Activated CD4-positive, alpha-beta memory T cell treated with anti-CD3 and anti-CD28 coated beads for 36 hours (primary cell): Measurements from ENCODE around the gene AKNA. TPM values are rescaled to one million over a fixed set of nuclear protein-coding genes. Genes with fewer than 3 reads are reported as not detected.
A peak's percentile ranks its signal among the peaks of the same experiment; 100 is the strongest.

Experiments
- CTCF ChIA-PET: fragments of 350-600 bp; sonication (Branson Sonifier 250); formaldehyde crosslinking; loops from one replicate; lab custom pipeline; 2021; ENCODE audit warnings: antibody characterized with exemption, inconsistent platforms; lab: Charles Lee
- POLR2A ChIA-PET: fragments of 350-600 bp; sonication (Branson Sonifier 250); formaldehyde crosslinking; loops from one replicate; lab custom pipeline; 2021; ENCODE audit warnings: antibody characterized with exemption; lab: Charles Lee
- DNase-seq: peaks from one replicate; pipeline ENCODE4 v3.0.0-alpha.2; 2020
- H3K27ac Mint-ChIP-seq: one replicate; pipeline ENCODE4 v1.8.0; 2021; ENCODE audit warnings: mixed read lengths
- H3K27me3 Mint-ChIP-seq: one replicate; pipeline ENCODE4 v1.8.0; 2021; ENCODE audit warnings: mixed read lengths
- H3K36me3 Mint-ChIP-seq: one replicate; pipeline ENCODE4 v1.8.0; 2021; ENCODE audit warnings: mixed read lengths
- H3K4me1 Mint-ChIP-seq: one replicate; pipeline ENCODE4 v1.8.0; 2021; ENCODE audit warnings: low read depth, mixed read lengths
- H3K4me3 Mint-ChIP-seq: one replicate; pipeline ENCODE4 v1.8.0; 2021; ENCODE audit warnings: mild to moderate bottlenecking, mixed read lengths
- H3K9me3 Mint-ChIP-seq: one replicate; pipeline ENCODE4 v1.8.0; 2021; ENCODE audit warnings: mixed read lengths
- intact Hi-C: fragments of 100-400 bp; cut with micrococcal nuclease; formaldehyde crosslinking; loops from one replicate; pipeline ENCODE4 v1.15.1; 2023
- total RNA-seq, 2 experiments: library from RNA; stranded (reverse); gene quantifications; one replicate each; pipeline ENCODE4 v1.2.3, GENCODE V29; 2021

AKNA gene
- total RNA-seq, 2 experiments from 2014 or later = 127 to 130 TPM

DNA sequence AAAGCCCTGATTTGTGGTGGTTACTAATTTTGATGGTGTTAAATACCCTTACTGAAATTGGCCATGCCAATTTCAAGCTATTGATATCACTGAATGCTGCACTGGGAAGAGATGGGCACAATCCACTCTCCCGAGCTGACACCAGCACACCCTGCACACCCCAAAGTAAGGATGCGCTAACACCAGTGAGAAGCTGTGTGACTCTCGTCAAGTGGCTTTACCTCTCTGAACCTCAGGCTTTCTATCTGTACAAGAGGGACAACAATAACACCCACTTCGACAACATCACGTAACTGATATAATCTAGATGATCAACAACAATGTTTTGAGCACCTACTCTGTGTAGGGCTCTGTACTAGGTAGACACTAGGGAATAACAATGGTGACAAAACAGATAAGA lies 8.0 kb upstream of the AKNA start:
- peaks cover 64% of the 10 kb centered on the region for H3K4me1 Mint-ChIP-seq
- CTCF ChIA-PET = interaction anchor here (0.6 to 1.8 kb wide), 8 partner anchors 8 to 515 kb away, joined by 3 to 7 read pairs (median 4); partner anchors contain the start of gene AKNA
- H3K9me3 Mint-ChIP-seq = no peaks in the 10 kb centered on the region
- H3K36me3 Mint-ChIP-seq = peaks cover 15% of the 10 kb centered on the region
- H3K27ac Mint-ChIP-seq = peak overlapping the region; percentile 49
- POLR2A ChIA-PET = interaction anchor here (0.8 to 8.5 kb wide), 3 partner anchors 9 to 192 kb away, joined by 4 to 80 read pairs (median 5); partner anchors contain the start of genes AKNA and ATP6V1G1
- DNase-seq = no peak
- intact Hi-C loops = no loop called here
- no peaks in the 10 kb centered on the region for H3K27me3 Mint-ChIP-seq
- H3K4me3 Mint-ChIP-seq = peak overlapping the region; percentile 35

DNA sequence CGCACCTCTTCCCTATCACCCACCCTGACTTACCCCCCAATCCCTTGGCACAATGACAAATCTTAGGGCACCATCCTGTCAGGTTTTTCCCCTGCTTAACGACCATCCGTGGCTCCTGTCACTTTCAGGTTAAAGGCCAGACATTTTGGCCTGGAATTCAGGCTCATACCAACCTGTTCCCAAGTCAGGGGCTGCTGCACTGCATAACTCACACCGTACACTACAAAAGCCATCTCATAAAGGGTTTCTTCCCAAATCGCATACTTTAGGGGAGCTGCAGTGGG lies 7.5 kb upstream of the AKNA start:
- intact Hi-C loops = no loop called here
- no peak for DNase-seq
- Mint-ChIP-seq H3K36me3 (peaks cover 15% of the 10 kb centered on the region), H3K27me3 (no peaks in the 10 kb centered on the region), H3K4me3 (no peak overlapping the region), H3K27ac (peak overlapping the region; percentile 61), H3K4me1 (peaks cover 69% of the 10 kb centered on the region), H3K9me3 (no peaks in the 10 kb centered on the region)
- ChIA-PET POLR2A (interaction anchor here (1.5 to 8.5 kb wide), 2 partner anchors 9 to 192 kb away, joined by 5 to 80 read pairs; partner anchors contain the start of genes AKNA and ATP6V1G1), CTCF (interaction anchor here (0.6 to 1.8 kb wide), 4 partner anchors 10 to 314 kb away, joined by 4 to 7 read pairs (median 6); no protein-coding TSS in a partner anchor)

DNA sequence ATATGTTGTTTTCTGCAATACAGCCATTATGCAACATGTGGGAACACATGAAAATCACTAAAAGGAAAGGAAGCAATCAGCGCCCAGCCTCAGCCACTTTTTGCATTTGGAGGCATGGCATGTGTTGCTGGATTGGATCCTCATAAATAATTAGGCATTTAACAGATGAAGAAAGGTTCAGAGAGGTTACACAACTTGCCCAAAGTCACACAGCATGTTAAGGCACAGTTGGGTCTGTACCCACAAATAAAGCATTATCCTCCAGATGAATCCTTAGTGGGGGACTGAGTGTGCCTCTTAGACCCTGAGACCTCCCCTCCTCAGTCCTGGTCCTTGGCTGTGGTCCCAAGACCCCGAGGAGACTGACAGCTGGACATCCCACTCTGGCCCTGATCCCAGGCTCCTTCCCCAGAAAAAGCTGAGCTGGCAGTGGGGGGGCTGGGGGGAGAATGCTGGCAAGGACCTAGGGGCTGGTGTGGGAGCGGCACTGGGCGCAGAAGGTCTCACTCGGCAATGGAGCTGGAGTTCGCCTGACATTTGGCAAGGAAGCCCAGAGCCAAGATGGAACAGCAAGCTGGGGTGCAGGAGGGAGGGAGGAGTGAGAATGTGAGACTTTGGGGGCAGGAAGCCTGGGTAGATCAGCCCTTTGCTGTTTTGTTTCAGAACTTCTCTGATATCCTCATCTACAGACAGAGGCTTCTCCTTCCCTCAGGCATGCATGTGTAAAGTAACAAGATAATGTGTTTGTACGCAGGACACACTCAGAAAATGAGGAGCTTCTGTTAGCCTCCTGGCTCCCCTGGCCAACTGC lies 6.9 kb upstream of the AKNA start:
- Mint-ChIP-seq H3K27ac (peak overlapping the region; percentile 65), H3K4me3 (no peak overlapping the region), H3K36me3 (peaks cover 15% of the 10 kb centered on the region), H3K4me1 (peaks cover 74% of the 10 kb centered on the region), H3K9me3 (no peaks in the 10 kb centered on the region), H3K27me3 (no peaks in the 10 kb centered on the region)
- POLR2A ChIA-PET = interaction anchor here (1.5 to 8.5 kb wide), 2 partner anchors 8 to 193 kb away, joined by 5 to 80 read pairs; partner anchors contain the start of genes AKNA and ATP6V1G1
- CTCF ChIA-PET = interaction anchor here (0.6 to 1.8 kb wide), 5 partner anchors 9 to 313 kb away, joined by 3 to 7 read pairs (median 6); partner anchors contain the start of gene TMEM268
- DNase-seq = no peak
- intact Hi-C loops = no loop called here

DNA sequence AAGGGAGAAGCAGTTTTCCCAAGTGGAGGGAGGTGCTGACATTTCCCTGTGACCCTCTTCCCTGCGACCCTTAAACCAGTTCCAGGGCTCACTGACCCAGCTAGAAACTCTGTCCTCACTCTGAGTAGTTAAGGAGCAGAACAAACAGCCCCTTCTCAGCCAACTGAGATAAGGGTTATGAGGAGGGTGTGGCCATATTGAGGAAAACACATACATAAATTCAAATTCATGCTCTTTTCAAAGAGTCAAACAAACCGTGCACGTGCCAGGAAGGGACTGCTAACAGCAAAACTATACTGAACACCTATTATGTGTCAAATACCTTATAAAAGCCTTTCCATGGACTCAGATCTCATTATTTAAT lies 4.9 kb upstream of the AKNA start:
- H3K27me3 Mint-ChIP-seq = no peaks in the 10 kb centered on the region
- ChIA-PET CTCF (interaction anchor here (0.9 to 2.0 kb wide), 5 partner anchors 11 to 260 kb away, joined by 3 to 7 read pairs (median 3); no protein-coding TSS in a partner anchor), POLR2A (no interaction called here)
- intact Hi-C loops = no loop called here
- H3K36me3 Mint-ChIP-seq = peaks cover 23% of the 10 kb centered on the region
- H3K27ac Mint-ChIP-seq = peak overlapping the region; percentile 52
- H3K4me1 Mint-ChIP-seq = peaks cover 84% of the 10 kb centered on the region
- H3K4me3 Mint-ChIP-seq = no peak overlapping the region
- no peaks in the 10 kb centered on the region for H3K9me3 Mint-ChIP-seq
- no peak for DNase-seq

DNA sequence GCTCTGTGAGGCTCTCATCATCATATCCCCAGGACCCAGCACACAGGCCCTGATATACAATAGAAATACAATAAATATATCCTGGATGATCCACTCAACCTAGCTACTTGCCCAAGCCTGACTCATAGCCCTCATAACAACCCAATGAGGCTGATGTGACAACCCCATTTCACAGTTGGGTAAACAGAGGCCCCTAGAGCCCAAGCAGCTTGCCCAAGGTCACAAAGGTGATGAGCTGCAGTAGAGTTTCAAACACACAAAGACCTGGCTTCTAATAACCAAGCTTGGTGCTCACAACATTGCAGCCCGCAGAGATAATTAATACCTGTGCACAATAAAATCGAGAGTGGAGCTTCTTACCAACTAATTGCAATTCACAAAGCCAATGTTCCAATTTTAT lies 3.2 kb upstream of the AKNA start:
- H3K27me3 Mint-ChIP-seq = no peaks in the 10 kb centered on the region
- no peaks in the 10 kb centered on the region for H3K9me3 Mint-ChIP-seq
- ChIA-PET POLR2A (no interaction called here), CTCF (interaction anchor here (1.4 to 7.5 kb wide), 4 partner anchors 12 to 52 kb away, joined by 3 to 46 read pairs (median 8); no protein-coding TSS in a partner anchor)
- H3K4me3 Mint-ChIP-seq = peak overlapping the region; percentile 99
- peak overlapping the region; percentile 94 for H3K27ac Mint-ChIP-seq
- H3K36me3 Mint-ChIP-seq = peaks cover 38% of the 10 kb centered on the region
- DNase-seq = no peak
- H3K4me1 Mint-ChIP-seq = peaks cover 70% of the 10 kb centered on the region
- intact Hi-C loops = no loop called here

DNA sequence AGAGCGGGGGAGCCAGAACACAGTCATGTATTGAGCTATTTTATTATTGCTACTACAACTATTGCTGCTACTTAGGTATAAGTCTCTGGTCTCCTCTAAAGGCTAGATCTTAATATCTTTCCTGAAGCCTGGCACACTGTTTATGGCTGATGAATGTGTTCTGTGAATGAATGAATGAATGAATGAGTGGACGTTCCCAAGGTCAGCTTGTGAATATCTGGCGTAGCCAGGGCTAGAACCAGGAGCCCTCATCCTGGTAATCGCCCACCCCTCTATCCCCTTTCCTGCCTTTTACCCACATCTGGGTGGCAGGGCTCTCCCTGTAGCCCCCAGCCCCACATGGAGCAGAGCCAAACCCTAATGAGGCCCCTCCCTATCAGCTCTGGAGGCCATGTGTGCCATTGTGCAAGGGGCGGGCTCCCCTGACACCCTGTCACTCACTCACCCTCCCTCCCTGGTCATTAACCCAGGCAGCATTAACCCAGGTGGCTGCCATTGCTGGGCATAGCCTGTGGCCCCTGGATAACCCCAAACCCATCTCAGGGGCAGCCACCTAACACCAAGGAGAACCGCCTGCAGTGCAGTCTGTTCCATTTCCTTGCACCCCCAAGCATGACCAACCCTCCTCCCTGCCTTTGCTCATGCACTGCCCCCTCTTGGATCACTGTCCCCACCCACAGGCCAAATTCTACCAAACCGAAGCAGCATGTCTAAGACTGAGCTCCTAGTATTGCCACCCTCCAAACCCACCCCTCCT lies 2.0 kb upstream of the AKNA start:
- peak; percentile 49 for DNase-seq
- H3K4me1 Mint-ChIP-seq = peaks cover 66% of the 10 kb centered on the region
- peaks cover 41% of the 10 kb centered on the region for H3K36me3 Mint-ChIP-seq
- ChIA-PET CTCF (interaction anchor here (1.0 to 7.5 kb wide), 5 partner anchors 11 to 50 kb away, joined by 3 to 46 read pairs (median 6); no protein-coding TSS in a partner anchor), POLR2A (interaction anchor here (1.0 to 8.9 kb wide), 4 partner anchors 8 to 112 kb away, joined by 5 to 100 read pairs (median 66); no protein-coding TSS in a partner anchor)
- intact Hi-C loops = loop anchor here (5.0 kb wide), 4 partner anchors 198 to 603 kb away; partner anchors contain the start of gene ATP6V1G1
- no peaks in the 10 kb centered on the region for H3K9me3 Mint-ChIP-seq
- H3K4me3 Mint-ChIP-seq = peak overlapping the region; percentile 99
- peak overlapping the region; percentile 94 for H3K27ac Mint-ChIP-seq
- H3K27me3 Mint-ChIP-seq = no peaks in the 10 kb centered on the region

DNA sequence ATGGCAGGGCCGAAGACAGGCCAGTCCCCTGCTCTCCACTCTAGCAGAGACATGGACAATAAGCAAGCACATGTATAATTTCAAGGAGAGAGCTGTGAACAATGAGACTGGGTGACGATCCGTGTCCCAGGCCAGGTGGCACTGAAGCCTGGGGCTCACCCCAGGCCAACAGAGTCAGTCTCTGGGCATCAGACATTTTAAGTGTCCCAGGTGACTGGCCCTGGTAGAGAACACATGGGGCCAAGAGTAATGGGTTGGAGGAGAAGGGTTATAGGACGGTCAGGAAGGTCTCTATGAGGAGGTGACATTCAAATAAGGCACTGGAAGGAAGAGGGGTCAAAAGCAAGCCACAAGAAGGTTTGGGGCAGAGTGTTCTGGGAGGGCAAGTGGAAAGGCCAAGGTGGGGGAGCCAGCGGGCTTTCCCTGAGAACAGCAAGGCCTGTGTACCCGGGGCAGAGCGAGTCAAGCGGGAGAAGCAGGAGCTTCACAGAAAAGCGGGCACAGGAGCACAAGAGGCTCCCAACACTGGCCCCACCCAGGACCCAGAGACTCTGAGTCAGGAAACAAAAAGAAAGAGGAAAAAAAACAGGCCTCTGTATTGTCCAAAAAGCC lies 1.1 kb upstream of the AKNA start:
- no peak for DNase-seq
- CTCF ChIA-PET = interaction anchor here (1.1 to 7.5 kb wide), 6 partner anchors 17 to 264 kb away, joined by 3 to 78 read pairs (median 6); no protein-coding TSS in a partner anchor
- Mint-ChIP-seq H3K4me3 (peak overlapping the region; percentile 99), H3K9me3 (no peaks in the 10 kb centered on the region), H3K4me1 (peaks cover 64% of the 10 kb centered on the region), H3K27me3 (no peaks in the 10 kb centered on the region), H3K27ac (peak overlapping the region; percentile 94), H3K36me3 (peaks cover 44% of the 10 kb centered on the region)
- POLR2A ChIA-PET = interaction anchor here (1.0 to 8.9 kb wide), 5 partner anchors 9 to 113 kb away, joined by 5 to 100 read pairs (median 77); no protein-coding TSS in a partner anchor
- intact Hi-C loops = loop anchor here (5.0 kb wide), 4 partner anchors 198 to 603 kb away; partner anchors contain the start of gene ATP6V1G1

DNA sequence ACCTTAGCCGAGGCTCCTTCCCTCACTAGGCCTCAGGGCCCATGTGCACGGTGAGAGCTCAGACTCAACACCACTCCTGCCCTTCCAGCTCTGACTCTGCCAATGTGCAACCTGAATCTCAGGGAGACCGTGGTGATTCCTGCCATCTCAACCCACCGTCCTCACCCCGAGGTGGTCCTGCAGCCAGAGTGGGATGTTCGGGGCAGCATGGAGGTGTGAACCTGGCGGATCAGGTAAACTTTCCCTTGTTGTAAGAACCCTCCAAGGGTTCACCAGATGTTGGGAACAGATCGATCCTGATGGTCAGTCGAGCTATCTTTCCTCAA lies 538 bp upstream of the AKNA start:
- DNase-seq = no peak
- peak overlapping the region; percentile 99 for H3K4me3 Mint-ChIP-seq
- peaks cover 47% of the 10 kb centered on the region for H3K36me3 Mint-ChIP-seq
- no peaks in the 10 kb centered on the region for H3K27me3 Mint-ChIP-seq
- POLR2A ChIA-PET = interaction anchor here (0.8 to 8.9 kb wide), 8 partner anchors 9 to 199 kb away, joined by 3 to 100 read pairs (median 32); partner anchors contain the start of gene ATP6V1G1
- peak overlapping the region; percentile 94 for H3K27ac Mint-ChIP-seq
- H3K9me3 Mint-ChIP-seq = no peaks in the 10 kb centered on the region
- CTCF ChIA-PET = interaction anchor here (1.1 to 7.5 kb wide), 9 partner anchors 8 to 265 kb away, joined by 3 to 78 read pairs (median 5); no protein-coding TSS in a partner anchor
- intact Hi-C loops = loop anchor here (5.0 kb wide), 4 partner anchors 199 to 604 kb away; partner anchors contain the start of gene ATP6V1G1
- H3K4me1 Mint-ChIP-seq = peaks cover 63% of the 10 kb centered on the region

DNA sequence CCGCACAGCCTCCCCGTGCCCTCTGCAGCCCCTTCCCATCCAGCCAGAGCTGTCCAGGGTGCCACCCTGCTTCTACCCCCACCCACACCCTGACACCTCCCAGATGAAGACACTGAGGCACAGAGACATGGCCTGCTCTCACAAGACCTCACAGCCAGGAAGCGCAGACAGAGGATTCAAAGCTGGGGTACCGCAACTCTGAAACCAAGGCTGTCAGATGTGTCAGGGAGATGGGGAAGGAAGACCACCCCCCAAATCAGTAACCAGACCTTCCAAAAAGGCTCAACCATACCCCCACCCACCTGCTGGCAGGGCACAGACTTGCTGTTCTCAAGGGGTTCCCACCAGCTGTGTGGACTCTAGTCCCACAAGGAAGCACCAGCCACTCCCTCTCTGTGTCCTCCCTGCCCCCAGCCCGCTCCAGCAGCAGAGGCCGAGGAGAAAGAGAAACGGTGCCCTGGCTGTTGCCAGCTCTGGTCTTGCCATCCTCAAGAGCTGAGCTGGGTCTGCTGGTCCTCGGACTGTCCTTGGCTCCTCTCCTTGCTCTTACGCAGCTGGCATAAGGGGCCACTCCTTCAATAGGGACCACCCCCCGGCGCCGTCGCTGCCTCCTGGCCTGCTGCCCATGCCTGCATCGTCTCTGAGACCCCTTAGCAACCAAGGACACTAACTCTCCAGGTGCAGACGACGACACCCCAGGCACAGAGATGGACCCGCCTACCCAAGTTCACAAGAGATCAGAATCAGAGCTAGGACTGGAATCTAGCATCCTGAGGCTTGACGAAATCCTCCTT lies 699 bp downstream of the AKNA start:
- peak; percentile 42 for DNase-seq
- Mint-ChIP-seq H3K36me3 (peaks cover 50% of the 10 kb centered on the region), H3K4me1 (peaks cover 64% of the 10 kb centered on the region)

DNA sequence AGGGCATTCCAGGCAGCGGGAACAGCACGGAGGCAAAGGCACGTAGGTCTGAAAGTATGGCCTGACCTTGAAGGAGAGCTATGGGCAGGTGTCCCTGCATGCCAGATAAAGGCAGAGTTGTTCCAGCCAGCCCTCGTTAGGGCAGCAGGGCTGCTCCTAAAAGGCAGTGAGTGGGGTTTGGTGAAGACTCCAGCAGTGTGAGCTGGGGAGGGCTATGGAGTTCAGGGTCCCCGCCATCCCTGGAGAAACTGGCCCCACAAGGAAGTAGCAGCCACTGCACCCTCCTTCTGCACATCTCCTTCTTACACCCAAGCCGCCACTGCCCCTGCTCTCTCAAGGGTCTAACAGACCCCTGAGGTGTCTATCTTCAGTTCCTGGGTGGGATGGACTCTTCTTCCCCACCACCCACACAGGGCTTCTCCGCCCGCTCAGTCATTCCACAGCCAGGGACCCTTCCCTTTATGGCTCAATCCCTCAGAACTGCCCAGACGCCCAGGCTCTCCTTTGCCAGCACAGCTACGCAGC lies 1.4 kb downstream of the AKNA start:
- ChIA-PET POLR2A (interaction anchor here (0.7 to 8.9 kb wide), 11 partner anchors 12 to 976 kb away, joined by 3 to 100 read pairs (median 4); partner anchors contain the start of genes ATP6V1G1, C9orf43 and POLE3), CTCF (interaction anchor here (1.0 to 7.5 kb wide), 9 partner anchors 11 to 267 kb away, joined by 3 to 78 read pairs (median 5); no protein-coding TSS in a partner anchor)
- DNase-seq = no peak
- intact Hi-C loops = loop anchor here (2.0 to 5.0 kb wide), 5 partner anchors 48 to 606 kb away; partner anchors contain the start of gene ATP6V1G1
- H3K27me3 Mint-ChIP-seq = no peaks in the 10 kb centered on the region
- peaks cover 67% of the 10 kb centered on the region for H3K4me1 Mint-ChIP-seq
- H3K27ac Mint-ChIP-seq = peak overlapping the region; percentile 94
- no peaks in the 10 kb centered on the region for H3K9me3 Mint-ChIP-seq
- H3K36me3 Mint-ChIP-seq = peaks cover 53% of the 10 kb centered on the region
- H3K4me3 Mint-ChIP-seq = peak overlapping the region; percentile 99

More for the DNA sequence above, 699 bp downstream of the AKNA start:
- ChIA-PET CTCF (interaction anchor here (1.1 to 7.5 kb wide), 10 partner anchors 8 to 266 kb away, joined by 3 to 78 read pairs (median 6); no protein-coding TSS in a partner anchor), POLR2A (interaction anchor here (0.7 to 8.9 kb wide), 9 partner anchors 11 to 305 kb away, joined by 3 to 100 read pairs (median 12); partner anchors contain the start of gene ATP6V1G1)
- Mint-ChIP-seq H3K4me3 (peak overlapping the region; percentile 99), H3K27me3 (no peaks in the 10 kb centered on the region), H3K9me3 (no peaks in the 10 kb centered on the region), H3K27ac (peak overlapping the region; percentile 94)
- intact Hi-C loops = loop anchor here (2.0 to 5.0 kb wide), 5 partner anchors 48 to 605 kb away; partner anchors contain the start of gene ATP6V1G1
